HG03460 (cell line): ENCODE measurements around the gene PDCD1LG2.
A peak's percentile ranks its signal among the peaks of the same experiment; 100 is the strongest.
"Not testable (repeated sequence)": the region's sequence is repeated elsewhere in the genome, so short reads cannot be mapped to it uniquely, and the experiment has no call there.

ENCODE experiments used
- ATAC-seq: cut with Tn5 transposase; IDR thresholded peaks from one replicate; pipeline ENCODE4 v1.9.1; 2021; ENCODE audit not compliant: unreplicated experiment

PDCD1LG2 gene

DNA sequence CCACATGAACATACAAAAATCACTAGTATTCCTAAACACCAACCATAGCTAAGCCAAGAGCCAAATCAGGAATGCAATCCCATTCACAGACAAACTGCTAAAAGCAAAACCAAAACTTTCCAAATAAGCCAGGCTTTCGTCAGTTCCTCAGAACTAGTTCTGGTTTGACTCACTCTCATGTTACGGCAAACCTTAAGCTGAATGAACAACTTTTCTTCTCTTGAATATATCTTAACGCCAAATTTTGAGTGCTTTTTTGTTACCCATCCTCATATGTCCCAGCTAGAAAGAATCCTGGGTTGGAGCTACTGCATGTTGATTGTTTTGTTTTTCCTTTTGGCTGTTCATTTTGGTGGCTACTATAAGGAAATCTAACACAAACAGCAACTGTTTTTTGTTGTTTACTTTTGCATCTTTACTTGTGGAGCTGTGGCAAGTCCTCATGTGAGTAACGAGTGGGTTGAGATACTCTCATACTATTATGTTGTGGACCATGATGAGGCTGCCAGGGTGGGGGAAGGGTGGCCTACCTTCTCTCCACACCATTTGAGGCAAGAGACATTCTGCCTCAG lies at the start of gene PDCD1LG2:
Gene PDCD1LG2, plus strand, starts transcription at position 172 of the 572 bp plus-strand sequence. CDS start 12,016 bp downstream, outside the sequence.
- ATAC-seq, result peak; percentile 66

DNA sequence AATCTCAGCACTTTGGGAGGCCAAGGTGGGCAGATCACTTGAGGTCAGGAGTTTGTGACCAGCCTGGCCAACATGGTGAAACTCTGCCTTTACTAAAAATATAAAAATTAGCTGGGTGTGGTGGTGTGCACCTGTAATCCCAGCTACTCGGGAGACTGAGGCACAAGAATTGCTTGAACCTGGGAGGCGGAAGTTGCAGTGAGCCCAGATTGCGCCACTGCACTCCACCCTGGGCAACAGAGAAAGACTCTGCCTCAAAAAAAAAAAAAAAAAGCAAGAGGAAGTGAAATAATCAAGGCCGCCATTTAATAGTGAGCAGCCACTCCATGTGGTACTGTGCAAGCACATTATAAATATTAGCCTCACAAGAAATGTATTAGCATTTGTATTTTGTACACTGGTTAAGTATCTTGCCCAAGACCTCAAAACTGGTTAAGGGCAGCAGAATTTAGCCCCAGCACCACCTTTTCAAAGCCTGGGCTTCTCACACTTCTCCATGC lies 45.5 kb upstream of the PDCD1LG2 start:
- not testable (repeated sequence) for ATAC-seq

DNA sequence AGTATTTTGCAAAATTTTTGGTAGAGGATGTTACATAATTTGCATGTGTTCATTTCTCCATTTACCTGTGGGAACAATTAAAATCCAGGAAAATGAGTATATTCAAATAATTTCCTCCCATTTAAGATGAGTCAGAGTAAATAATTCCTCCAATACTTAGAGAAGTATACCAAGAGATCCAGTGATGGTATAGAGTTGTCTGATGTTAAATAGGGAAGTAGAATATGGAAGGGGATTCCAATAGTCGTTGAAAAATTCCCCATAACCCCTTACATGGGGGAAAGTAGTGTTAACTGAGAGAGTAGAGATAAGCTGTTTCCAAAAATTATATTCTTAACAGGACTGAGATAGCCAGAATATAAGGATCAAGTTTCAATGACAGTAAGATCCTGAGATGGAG lies 44.3 kb upstream of the PDCD1LG2 start:
- no peak for ATAC-seq

DNA sequence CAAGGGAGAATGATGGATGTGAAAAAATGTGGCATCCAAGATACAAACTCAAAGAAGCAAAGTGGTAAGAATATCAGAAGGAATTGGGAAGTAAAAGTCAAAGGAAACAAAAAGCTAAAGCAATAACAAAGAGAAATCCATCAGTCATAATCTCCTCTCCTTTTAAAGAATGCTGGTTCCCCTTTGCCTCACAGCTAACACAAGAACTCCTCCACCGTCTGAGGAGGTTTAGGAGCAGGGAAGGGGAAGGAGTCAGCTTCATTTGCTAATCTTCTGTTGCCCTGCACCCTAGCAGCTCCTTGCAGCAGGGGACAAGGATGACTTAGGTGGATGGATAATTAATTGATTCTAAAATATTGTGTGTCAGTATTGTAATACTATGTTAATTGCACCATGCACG lies 43.6 kb upstream of the PDCD1LG2 start:
- no peak for ATAC-seq

DNA sequence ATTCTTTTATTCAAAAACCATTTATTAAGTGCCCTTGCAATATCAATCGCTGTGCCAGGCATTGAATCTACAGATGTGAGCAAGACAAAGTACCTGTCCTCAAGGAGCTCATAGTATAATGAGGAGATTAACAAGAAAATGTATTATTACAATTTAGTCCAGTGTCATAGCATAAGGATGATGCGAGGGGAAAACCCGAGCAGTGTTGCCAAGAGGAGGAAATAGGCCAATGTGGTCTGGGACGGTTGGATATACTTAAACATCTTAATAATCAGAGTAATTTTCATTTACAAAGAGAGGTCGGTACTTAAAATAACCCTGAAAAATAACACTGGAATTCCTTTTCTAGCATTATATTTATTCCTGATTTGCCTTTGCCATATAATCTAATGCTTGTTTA lies 41.5 kb upstream of the PDCD1LG2 start:
- no peak for ATAC-seq

DNA sequence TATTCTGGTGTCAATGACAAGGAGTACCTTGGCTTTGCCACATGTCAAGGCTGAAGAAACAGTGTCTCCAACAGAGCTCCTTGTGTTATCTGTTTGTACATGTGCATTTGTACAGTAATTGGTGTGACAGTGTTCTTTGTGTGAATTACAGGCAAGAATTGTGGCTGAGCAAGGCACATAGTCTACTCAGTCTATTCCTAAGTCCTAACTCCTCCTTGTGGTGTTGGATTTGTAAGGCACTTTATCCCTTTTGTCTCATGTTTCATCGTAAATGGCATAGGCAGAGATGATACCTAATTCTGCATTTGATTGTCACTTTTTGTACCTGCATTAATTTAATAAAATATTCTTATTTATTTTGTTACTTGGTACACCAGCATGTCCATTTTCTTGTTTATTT lies 40.2 kb upstream of the PDCD1LG2 start:
- ATAC-seq, result no peak

DNA sequence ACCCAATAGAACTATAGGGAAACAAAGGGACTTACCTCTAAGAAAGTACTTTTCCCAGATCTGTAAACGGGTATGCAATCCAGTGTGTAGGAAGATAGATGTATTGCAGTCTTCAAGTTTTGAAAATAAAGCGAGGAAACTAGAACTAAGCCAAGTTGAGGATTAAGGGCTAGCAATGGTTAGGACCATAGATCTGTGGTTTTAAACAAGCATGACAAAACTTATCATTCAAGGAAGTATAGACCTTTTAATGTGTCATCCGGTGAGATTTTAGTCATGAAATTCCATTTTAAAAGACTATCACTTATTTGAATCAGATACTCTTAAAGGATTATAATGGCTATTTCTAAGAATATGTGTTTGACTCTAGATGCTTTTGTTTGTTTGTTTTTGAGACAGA lies 39.5 kb upstream of the PDCD1LG2 start:
- ATAC-seq, result no peak

DNA sequence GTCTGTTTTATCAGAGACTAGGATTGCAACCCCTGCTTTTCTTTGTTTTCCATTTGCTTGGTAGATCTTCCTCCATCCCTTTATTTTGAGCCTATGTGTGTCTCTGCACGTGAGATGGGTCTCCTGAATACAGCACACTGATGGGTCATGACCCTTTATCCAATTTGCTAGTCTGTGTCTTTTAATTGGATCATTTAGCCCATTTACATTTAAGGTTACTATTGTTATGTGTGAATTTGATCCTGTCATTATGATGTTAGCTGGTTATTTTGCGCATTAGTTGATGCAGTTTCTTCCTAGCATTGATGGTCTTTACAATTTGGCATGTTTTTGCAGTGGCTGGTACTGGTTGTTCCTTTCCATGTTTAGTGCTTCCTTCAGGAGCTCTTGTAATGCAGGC lies 34.7 kb upstream of the PDCD1LG2 start:
- ATAC-seq, result not testable (repeated sequence)

DNA sequence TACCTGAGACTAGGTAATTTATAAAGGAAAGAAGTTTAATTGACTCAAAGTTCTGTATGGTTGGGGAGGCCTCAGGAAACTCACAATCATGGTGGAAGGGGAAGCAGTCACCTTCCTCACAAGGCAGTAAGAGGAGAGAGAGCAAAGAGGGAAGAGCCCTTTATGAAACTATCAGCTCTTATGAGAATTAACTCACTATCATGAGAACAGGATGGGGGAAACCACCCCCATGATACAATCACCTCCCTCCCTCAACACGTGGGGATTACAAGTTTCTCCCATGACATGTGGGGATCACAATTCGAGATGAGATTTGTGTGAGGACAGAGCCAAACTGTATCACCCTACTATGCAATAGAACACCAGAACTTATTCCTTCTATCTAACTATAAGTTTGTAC lies 32.1 kb upstream of the PDCD1LG2 start:
- ATAC-seq, result no peak

DNA sequence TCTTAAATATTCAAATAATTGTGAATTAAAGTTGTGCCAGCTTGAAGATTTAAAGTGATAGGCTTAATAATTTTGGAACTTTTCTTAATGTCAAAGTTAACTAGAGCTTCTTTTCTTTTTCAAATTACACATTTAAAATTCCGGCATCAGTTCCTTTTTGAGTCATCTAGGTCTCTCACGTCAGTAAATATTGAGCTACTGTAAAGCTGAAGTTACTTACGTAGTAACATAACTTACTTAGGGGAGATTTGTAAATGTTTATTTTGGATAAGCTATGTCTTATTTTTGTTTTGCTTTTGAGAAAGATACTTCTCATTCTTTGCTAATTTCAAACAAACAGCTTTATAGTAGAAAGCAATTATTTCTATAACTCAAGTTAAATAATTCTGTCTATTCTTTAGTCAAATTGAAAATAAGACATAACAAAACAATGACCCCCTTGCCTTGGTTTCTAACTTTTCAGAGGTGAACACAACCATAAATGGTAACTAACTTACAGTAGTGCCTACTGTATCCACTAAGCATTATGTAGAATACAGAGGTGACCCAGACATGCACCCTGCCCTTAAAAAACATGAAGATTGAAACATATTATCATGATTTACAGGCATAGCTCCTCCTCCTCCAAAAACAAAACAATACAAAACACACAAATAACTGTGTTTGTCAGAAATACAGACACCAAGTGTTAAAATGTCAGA lies 30.2 kb upstream of the PDCD1LG2 start:
- peak; percentile 53 for ATAC-seq

DNA sequence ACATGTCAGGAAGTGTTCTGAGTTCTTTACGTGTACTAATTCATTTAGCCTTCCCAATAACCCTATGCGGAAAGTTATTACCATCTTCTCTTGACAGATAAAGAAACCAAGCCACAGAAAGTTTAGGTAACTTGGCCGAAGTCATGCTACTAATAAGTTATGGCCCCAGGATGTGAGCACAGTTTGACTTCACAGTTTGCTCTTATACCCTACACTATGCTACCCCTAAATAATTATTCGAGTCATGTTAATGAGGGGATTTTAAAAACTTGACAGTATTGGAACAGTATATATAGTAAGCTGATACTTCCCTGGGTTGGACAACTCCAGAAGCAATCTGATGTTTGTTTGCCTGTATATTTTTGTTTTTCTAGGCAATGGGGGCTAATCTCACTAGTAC lies 29.4 kb upstream of the PDCD1LG2 start:
- no peak for ATAC-seq

DNA sequence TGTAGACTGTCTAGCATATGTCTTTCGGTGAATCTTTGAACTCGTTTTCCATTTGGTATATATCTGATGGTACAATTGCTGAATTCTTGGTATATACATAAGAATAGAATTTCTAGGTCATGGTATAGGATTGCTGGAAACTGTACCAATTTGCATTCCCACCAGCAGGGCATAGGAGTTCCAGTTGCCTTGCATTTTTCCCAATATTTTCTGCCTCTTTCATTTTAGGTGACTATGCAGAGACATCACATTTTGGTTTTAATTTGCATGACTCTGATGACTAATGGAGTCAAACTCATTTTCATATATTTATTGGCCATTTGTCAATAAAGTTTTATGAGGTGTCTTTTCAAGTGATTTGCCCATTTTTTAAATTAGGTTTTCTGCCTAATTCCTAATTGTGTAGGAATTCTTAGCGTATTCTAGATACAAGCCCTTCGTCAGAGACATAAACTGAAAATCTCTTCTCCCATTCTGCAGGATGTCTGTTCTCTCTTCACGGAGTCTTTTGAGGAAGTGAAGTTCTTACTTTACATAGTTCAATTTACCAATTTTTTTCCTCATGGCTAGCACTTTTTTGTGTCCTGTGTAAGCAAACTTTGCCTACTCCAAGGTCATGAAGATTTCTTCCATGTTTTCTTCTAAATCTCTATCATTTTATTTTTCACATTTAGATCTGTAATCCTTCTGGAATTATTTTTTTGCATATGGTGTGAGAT lies 28.9 kb upstream of the PDCD1LG2 start:
- ATAC-seq, result no peak

DNA sequence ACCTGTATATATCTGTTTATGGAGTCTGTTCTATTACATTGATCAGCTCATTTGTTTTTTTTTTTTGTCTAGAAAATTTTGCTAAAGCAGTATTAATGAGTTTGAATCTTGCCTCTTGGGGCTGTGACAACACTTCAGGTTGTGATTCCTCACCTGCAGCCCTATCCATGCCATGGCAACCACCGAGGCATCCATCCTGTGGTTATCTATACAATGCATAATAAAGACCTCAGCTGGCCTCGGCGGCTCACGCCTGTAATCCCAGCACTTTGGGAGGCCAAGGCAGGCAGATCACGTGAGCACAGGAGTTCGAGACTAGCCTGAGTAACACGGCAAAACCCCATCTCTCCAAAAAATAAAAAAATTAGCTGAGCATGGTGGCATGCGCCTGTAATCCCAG lies 28.1 kb upstream of the PDCD1LG2 start:
- ATAC-seq, result no peak

DNA sequence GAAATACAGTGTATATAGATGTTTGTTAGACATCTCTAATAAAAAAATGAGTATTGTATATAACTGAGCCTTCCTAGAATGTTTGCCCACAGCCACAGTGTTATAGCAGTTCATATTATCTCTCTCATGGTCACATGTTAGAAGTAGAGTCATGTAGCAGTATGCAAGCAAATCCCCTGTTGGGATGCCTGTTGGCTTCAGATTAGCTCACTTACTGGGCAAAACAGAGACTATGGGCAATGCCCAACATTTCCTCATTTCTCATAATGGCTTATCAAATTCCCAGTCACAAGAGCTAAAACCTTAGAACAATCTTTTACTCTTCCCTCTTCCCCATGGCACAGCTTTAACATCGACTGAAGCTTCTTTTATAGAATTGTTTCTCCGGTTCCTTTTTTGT lies 27.0 kb upstream of the PDCD1LG2 start:
- ATAC-seq, result no peak

DNA sequence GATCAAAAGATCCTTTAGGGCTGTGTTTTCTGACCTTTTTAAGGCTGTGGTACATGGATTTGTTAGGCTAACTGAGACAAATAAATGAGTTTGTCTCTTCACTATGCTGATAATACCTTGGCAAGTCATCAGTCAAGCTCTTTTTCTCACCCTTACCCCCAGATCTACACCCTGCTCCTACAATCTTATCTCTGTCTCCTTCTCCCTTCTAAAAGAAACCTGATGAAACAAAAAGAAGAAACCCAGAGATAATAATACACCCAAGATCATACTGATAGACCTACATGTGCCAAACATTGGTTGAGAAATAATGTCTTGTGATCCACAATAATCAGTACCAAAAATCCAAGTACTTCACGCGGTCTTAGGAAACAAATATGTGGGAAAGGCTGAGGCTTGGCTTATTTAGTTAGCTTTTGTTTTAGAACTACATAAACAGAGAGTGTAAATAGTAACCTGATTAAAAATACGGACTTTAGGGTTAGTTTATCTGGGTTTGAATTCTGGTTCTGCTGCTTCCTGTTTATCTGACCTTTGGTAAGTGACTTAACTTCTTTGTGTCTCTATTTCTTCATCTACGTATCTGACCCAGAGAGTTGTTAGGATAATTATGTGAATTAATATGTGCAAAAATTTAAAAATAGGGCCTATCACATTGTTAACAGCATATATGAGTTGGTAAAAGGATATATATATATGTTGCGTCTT lies 24.8 kb upstream of the PDCD1LG2 start:
- no peak for ATAC-seq

DNA sequence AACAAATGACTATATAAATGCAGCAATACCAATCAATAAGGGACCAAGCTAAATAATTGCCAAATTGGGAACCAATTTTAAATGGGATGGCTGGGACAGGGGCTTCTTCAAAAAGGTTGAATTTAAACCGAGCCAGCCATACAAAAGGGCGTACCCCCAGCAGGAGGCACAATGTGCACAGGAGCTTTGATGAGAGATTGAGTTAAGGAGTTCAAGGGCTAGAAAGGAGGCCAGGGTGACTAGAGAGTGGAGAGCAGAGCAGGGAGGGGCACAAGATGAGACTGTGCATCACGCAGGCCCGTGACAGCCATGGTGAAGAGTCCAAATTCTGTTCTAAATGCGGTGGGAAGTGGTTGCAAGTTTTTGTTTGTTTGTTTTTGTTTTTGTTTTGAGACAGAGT lies 23.3 kb upstream of the PDCD1LG2 start:
- ATAC-seq, result no peak

DNA sequence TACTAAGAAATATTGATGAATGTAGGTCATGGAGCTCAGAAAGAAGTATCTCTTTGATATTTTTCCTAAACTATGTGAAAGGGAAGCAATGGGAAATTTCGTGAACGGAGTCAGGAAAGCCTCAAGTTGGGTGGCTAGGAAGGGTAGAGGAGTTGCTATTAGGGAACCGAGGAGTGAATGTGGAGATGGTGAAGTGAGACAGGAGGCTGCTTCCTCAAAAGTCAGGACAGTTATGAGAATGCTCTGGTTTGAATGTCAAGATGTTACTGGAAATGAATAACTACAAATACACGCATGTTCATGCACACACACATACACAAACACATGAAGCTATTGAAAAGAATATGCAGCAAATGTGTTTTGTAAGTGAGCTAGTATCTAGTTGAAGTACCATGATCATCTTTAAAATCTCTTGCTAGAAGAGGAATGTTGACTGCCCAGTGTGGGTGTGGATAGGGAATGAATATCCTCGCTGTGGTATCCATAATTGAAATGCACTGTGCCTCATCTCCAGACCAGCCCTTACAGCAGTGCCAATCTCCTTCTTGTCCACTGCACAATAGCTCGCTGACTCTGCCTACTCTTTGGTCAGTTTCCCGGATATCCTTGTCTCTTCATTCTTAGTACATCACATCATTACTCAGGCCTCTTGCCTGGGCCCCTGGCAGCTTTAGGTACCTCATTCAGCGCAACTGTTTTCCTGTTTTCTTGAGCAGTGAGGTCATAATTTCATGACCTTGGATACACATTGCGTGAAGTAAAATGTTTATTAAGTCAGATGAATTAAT lies 21.9 kb upstream of the PDCD1LG2 start:
- no peak for ATAC-seq

DNA sequence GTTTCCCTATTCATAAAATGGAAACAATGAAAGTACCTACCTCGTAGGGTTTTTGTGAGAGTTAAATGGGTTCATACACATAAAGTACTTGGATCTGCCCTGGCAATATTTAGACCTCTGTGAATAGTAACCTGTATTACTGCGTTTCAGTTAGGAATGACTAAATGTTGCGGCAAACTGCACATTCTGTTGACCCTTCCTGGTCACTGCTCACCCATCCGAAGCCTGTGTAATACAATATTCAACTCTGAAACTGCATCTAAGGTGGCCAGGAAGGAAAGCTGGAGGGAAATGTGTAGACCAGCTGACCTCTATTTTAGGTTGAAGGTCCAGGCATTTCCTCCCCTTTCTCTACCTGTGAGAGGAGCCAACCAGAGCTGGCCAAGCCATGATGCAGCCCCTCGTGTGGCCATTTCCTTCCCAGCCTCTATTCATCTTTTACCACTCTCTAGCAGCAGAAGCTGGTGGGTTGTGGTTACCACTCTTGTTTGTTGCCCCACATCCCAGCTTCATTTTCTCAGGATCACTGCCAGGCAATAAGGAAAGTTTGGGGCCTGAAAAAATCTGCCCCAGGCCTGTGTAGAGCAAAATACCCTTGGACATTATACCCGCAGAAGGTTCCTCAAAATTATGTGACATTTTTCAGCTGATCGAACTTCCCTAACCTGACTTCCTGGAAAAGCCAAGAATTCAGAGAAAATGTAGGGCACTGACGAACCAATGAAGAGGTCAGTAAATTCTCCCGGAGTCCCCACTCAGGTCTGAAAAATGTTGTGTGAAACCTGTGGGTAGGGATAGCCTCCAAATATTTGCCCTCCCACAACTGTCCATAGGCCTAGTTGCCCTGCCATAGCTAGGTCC lies 20.5 kb upstream of the PDCD1LG2 start:
- no peak for ATAC-seq

DNA sequence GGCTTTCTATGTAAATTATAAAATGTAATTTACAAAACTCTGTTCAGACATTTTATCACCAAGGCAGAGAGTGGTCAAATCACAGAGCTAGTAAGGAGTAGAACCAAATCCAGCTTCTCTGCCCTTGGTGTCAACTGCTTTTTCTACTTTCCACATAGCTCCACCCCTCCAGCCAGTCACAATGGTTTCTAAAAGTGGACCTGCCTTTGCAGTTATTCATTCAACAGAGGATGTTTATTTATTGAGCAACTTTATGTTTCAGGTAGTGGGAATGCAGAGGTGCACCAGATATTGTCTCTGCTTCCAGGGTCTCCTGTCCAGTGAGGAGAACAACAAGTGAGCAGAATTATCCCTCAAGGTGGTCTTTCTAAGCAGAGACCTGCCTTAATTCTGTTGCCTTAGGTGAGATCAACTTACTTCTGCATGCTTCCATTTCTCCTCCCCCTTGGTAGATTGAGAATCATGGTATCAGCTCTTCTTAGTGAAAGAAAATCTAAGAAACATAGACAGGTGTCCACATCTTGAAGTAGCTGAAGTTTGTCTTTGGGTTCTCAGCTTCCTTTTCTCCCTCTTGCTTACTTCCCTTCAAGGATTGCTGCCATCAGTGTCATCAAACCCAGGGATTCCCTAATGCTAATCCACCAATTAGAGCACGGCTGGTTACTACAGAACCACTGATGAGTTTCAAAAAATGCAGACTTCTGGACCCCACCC lies 17.2 kb upstream of the PDCD1LG2 start:
- no peak for ATAC-seq
